ENCODE results near the gene SKAP2.

SKAP2 gene

GRCh38 chr7:26658389-26659084 is 205.9 kb downstream of the SKAP2 start:
- DNase-seq = no peak

- no peak for DNase-seq
These were observed 206.6 kb downstream of the SKAP2 start for GRCh38 chr7:26657686-26658388.

GRCh38 chr7:26657206-26657641 is 207.2 kb downstream of the SKAP2 start:
- no peak for DNase-seq

GRCh38 chr7:26656735-26657134 is 207.7 kb downstream of the SKAP2 start:
- DNase-seq = no peak

GRCh38 chr7:26655781-26656180 is 208.6 kb downstream of the SKAP2 start:
- no peak for DNase-seq

- no peak for DNase-seq
These were observed 210.7 kb downstream of the SKAP2 start for GRCh38 chr7:26653430-26654399.

GRCh38 chr7:26652401-26653100 is 211.8 kb downstream of the SKAP2 start:
- no peak for DNase-seq

- no peak for DNase-seq
These were observed 214.3 kb downstream of the SKAP2 start for GRCh38 chr7:26650103-26650502.

- no peak for DNase-seq
These were observed 215.0 kb downstream of the SKAP2 start for GRCh38 chr7:26649388-26649787.

GRCh38 chr7:26648554-26648953 is 215.8 kb downstream of the SKAP2 start:
- no peak for DNase-seq

GRCh38 chr7:26646336-26647048 is 217.9 kb downstream of the SKAP2 start:
- no peak for DNase-seq

GRCh38 chr7:26645121-26645520 is 219.3 kb downstream of the SKAP2 start:
- no peak for DNase-seq

- no peak for DNase-seq
These were observed 222.0 kb downstream of the SKAP2 start for GRCh38 chr7:26642416-26642815.

- DNase-seq = no peak
These were observed 224.7 kb downstream of the SKAP2 start for GRCh38 chr7:26639695-26640094.

GRCh38 chr7:26639111-26639510 is 225.3 kb downstream of the SKAP2 start:
- DNase-seq = no peak

GRCh38 chr7:26638140-26638539 is 226.2 kb downstream of the SKAP2 start:
- no peak for DNase-seq

- no peak for DNase-seq
These were observed 226.8 kb downstream of the SKAP2 start for GRCh38 chr7:26637610-26638009.

- no peak for DNase-seq
These were observed 227.6 kb downstream of the SKAP2 start for GRCh38 chr7:26636808-26637207.

GRCh38 chr7:26633557-26633956 is 230.8 kb downstream of the SKAP2 start:
- DNase-seq = no peak

- no peak for DNase-seq
These were observed 232.8 kb downstream of the SKAP2 start for GRCh38 chr7:26631601-26632000.

- DNase-seq = no peak
These were observed 233.3 kb downstream of the SKAP2 start for GRCh38 chr7:26630941-26631580.

- no peak for DNase-seq
These were observed 234.0 kb downstream of the SKAP2 start for GRCh38 chr7:26630361-26630760.

Measured in stimulated activated CD4-positive, alpha-beta T cell treated with anti-CD3 and anti-CD28 coated beads, Interleukin-2, amount 100 ng/mL, for 24 hours (primary cell).